Activated naive CD4-positive, alpha-beta T cell treated with anti-CD3 and anti-CD28 coated beads, Interleukin-2, amount 10 ng/mL, durations not matched to agents 7 days and 5 days (primary cell): ENCODE results near the gene ZDHHC14.

Experiments used
- CTCF ChIA-PET: fragments of 350-600 bp; sonication (Branson Sonifier 250); formaldehyde crosslinking; loops from one replicate; lab custom pipeline; 2021; ENCODE audit warnings: antibody characterized with exemption; lab: Charles Lee
- DNase-seq: peaks from one replicate; pipeline ENCODE4 v3.0.0-alpha.2; 2020
- H3K27ac Mint-ChIP-seq: one replicate; pipeline ENCODE4 v1.8.0; 2021; ENCODE audit warnings: mild to moderate bottlenecking, moderate library complexity, mixed read lengths
- H3K27me3 Mint-ChIP-seq: one replicate; pipeline ENCODE4 v1.8.0; 2021; ENCODE audit warnings: mild to moderate bottlenecking, mixed read lengths
- H3K36me3 Mint-ChIP-seq: one replicate; pipeline ENCODE4 v1.8.0; 2021; ENCODE audit warnings: mixed read lengths
- H3K4me1 Mint-ChIP-seq: one replicate; pipeline ENCODE4 v1.8.0; 2021; ENCODE audit warnings: mixed read lengths
- H3K4me3 Mint-ChIP-seq: one replicate; pipeline ENCODE4 v1.8.0; 2021; ENCODE audit warnings: mild to moderate bottlenecking, moderate library complexity, mixed read lengths
- H3K9me3 Mint-ChIP-seq: one replicate; pipeline ENCODE4 v1.8.0; 2021; ENCODE audit warnings: mixed read lengths

The ZDHHC14 gene

DNA sequence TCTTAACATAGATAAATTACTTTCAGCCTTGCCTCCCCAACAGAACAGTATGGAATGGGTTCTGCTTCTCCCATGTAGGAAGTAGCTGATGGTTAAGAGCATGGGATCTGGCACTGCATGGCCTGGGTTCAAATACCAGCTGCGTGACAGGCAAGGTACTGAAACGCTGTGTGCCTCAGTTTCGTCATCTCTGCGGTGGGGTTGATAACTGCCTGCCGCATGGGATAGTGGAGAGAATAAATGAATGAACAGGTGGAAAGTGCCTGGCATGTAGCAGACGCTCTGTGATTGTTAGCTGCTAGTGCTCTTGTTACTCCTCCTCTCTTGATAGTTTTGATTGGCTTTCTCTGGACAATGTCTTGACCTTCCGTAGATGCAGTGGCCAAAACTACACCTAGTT is 213.3 kb downstream of the ZDHHC14 start:
- DNase-seq, result no peak
- H3K27me3 Mint-ChIP-seq, result no peaks in the 10 kb centered on the region
- H3K36me3 Mint-ChIP-seq, result peaks cover 5% of the 10 kb centered on the region
- peaks cover 21% of the 10 kb centered on the region for H3K9me3 Mint-ChIP-seq
- CTCF ChIA-PET, result interaction anchor here (0.6 to 2.4 kb wide), 3 partner anchors 12 to 279 kb away, joined by 3 to 7 read pairs (median 4); no protein-coding TSS in a partner anchor
- no peak overlapping the region for H3K4me3 Mint-ChIP-seq
- no peak overlapping the region for H3K27ac Mint-ChIP-seq
- no peaks in the 10 kb centered on the region for H3K4me1 Mint-ChIP-seq

DNA sequence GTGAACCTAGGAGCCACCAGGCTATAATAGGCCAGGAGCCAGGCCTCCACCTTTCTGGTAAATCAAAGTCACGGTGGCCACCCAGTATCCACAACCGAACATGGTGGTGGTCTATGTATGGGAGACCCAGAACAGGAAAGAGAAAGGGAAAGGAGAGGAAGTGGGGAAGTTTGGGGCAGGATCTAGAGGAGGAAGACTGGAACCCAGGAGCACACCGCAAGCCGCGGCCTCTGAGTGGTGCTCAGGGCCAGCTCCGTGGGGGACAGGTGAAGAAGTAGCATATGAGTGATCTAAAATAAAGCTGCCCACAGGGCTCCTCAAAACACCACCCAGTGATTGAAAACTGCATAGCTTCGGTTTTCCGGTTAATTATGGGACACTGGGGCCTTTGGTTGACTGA is 214.8 kb downstream of the ZDHHC14 start:
- H3K9me3 Mint-ChIP-seq, result peaks cover 8% of the 10 kb centered on the region
- peaks cover 3% of the 10 kb centered on the region for H3K27me3 Mint-ChIP-seq
- H3K36me3 Mint-ChIP-seq, result no peaks in the 10 kb centered on the region
- DNase-seq, result no peak
- CTCF ChIA-PET, result interaction anchor here (0.9 to 3.6 kb wide), 7 partner anchors 9 to 281 kb away, joined by 3 to 22 read pairs (median 4); partner anchors contain the start of gene TMEM242
- no peaks in the 10 kb centered on the region for H3K4me1 Mint-ChIP-seq
- no peak overlapping the region for H3K27ac Mint-ChIP-seq
- no peak overlapping the region for H3K4me3 Mint-ChIP-seq

DNA sequence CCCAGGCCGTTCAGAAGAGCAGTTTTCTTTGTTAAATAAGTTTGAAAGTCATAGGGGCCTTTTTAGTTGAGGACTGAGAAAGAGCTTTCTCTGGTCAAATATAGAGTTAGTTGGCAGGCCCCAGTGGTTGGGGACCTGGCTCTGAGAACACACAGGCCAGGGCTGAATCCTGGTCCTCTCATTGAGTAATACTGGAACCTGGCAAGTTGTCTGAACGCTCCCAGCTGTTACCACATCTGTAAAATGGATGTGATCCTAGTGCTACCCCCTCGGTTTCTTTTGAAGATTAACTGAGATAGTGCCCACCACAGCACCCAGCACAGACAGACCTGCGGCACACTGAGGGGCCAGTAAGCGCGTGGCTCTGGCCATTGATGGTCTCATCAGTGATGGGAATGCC is 215.5 kb downstream of the ZDHHC14 start:
- peaks cover 4% of the 10 kb centered on the region for H3K27me3 Mint-ChIP-seq
- H3K4me3 Mint-ChIP-seq, result no peak overlapping the region
- no peak for DNase-seq
- H3K4me1 Mint-ChIP-seq, result no peaks in the 10 kb centered on the region
- peaks cover 2% of the 10 kb centered on the region for H3K9me3 Mint-ChIP-seq
- no peaks in the 10 kb centered on the region for H3K36me3 Mint-ChIP-seq
- no peak overlapping the region for H3K27ac Mint-ChIP-seq
- CTCF ChIA-PET, result interaction anchor here (0.7 to 3.6 kb wide), 10 partner anchors 9 to 282 kb away, joined by 3 to 22 read pairs (median 4); partner anchors contain the start of gene TMEM242

DNA sequence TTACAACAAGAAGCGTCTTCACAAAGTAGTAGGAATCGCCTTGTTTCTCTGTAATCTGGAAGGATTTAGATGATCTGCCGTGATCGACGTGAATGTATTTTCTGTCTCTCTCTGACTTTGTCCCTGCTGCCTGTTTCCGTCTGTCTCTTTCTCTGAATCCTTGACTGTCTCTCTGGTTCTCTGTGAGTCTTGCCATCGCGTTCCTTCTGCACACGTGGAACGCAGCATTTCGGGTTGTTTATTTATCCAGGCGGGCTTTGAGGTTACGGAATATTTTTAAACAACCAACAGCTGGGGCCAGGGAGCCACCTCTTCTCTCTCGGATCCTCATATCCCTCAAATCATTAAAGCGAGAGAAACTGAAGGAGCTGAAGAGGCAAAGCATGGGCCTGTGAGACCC is 215.9 kb downstream of the ZDHHC14 start:
- Mint-ChIP-seq H3K9me3 (no peaks in the 10 kb centered on the region), H3K27ac (no peak overlapping the region), H3K36me3 (no peaks in the 10 kb centered on the region), H3K4me1 (no peaks in the 10 kb centered on the region), H3K27me3 (peaks cover 4% of the 10 kb centered on the region), H3K4me3 (no peak overlapping the region)
- CTCF ChIA-PET, result interaction anchor here (0.7 to 3.6 kb wide), 12 partner anchors 10 to 282 kb away, joined by 3 to 22 read pairs (median 3); partner anchors contain the start of gene TMEM242
- DNase-seq, result no peak

DNA sequence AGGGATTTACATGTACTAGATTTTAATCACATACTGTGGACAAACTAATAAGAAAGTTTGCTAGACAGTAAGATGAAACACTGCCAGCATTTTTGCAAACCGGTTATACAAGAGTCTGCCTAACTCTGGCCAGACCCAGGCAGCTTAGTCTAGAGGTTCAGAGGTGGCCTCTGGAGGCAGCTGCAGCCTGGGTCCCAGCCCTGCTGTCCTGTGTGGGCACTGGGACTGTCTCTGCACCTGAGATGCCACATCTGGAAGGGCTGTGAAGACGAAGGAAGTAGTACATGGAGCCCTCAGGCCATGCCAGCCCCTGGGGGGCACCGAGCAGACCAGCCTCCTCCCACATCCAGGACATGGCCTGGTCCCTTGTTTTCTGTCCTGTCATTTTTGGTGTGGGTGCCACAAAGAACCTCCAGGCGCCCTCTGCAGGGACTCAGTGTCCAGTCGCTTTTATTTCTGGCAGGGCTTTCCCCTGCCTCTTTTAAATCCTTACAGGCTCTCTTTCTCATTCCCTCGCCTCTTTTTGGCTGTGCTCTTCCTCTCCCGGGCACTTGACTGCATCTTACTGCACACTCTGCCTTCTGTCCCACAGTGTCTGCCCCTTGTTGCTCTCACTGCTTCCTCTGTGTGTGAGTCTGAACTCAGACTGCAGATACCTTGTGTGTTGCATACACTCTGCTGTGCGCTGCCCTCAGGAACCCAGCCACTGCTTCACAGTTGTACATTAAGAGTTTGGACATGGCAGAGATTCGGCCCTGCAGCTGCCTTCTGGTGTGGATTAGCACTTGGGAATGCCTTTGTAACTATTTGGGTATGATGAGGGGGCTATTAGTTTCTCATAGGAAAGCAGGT is 216.7 kb downstream of the ZDHHC14 start:
- H3K4me3 Mint-ChIP-seq, result no peak overlapping the region
- CTCF ChIA-PET, result interaction anchor here (0.9 to 3.6 kb wide), 10 partner anchors 11 to 283 kb away, joined by 3 to 22 read pairs (median 4); partner anchors contain the start of gene TMEM242
- H3K36me3 Mint-ChIP-seq, result no peaks in the 10 kb centered on the region
- peaks cover 4% of the 10 kb centered on the region for H3K27me3 Mint-ChIP-seq
- no peaks in the 10 kb centered on the region for H3K4me1 Mint-ChIP-seq
- no peak overlapping the region for H3K27ac Mint-ChIP-seq
- no peaks in the 10 kb centered on the region for H3K9me3 Mint-ChIP-seq
- DNase-seq, result peak; percentile 65

DNA sequence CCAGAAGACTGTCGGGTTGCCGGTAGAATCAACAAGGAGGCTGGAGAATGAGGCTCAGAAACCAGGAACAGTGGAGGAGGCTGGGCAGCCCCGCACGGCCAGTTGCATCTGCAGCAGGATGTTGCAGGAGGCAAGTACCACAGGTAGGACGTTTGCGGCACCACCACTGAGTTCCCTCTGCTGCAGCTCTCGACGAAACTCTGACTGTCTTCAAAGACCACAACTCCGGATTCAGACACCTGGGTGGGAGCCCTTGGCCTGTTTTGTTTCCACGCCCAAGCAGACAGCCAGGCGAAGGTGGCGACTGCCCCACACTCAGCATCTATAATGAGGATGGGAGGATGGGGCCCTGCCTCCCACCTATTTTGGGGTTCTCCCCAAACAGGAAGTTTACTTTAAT is 218.2 kb downstream of the ZDHHC14 start:
- no peaks in the 10 kb centered on the region for H3K9me3 Mint-ChIP-seq
- no peaks in the 10 kb centered on the region for H3K36me3 Mint-ChIP-seq
- no peak overlapping the region for H3K27ac Mint-ChIP-seq
- H3K27me3 Mint-ChIP-seq, result peaks cover 4% of the 10 kb centered on the region
- no peak for DNase-seq
- H3K4me3 Mint-ChIP-seq, result no peak overlapping the region
- no peaks in the 10 kb centered on the region for H3K4me1 Mint-ChIP-seq
- CTCF ChIA-PET, result interaction anchor here (1.1 to 3.6 kb wide), 2 partner anchors 263 to 284 kb away, joined by 3 to 22 read pairs; no protein-coding TSS in a partner anchor

DNA sequence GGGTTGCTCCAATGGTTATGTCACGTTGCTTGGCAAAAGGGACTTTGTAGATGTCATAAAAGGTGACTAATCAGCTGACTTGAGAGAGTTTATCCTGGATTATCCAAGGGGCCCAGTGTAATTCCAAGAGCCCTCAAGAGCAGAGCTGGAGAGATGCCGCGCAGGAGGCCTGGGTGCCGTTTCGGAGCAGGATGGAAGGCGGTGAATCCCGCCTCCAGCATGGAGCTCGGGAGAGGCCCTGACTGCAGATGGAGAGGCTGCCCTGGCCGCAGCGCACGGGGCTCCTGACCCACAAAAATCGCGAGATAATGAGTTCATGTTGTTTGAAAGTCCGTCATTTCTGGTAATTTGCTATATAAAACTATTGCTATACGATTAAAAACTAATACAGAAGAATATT is 219.8 kb downstream of the ZDHHC14 start:
- no peaks in the 10 kb centered on the region for H3K9me3 Mint-ChIP-seq
- no peak overlapping the region for H3K27ac Mint-ChIP-seq
- DNase-seq, result no peak
- no peaks in the 10 kb centered on the region for H3K4me1 Mint-ChIP-seq
- no peak overlapping the region for H3K4me3 Mint-ChIP-seq
- H3K27me3 Mint-ChIP-seq, result peaks cover 8% of the 10 kb centered on the region
- H3K36me3 Mint-ChIP-seq, result no peaks in the 10 kb centered on the region
- CTCF ChIA-PET, result interaction anchor here (0.6 to 1.3 kb wide), 4 partner anchors 13 to 285 kb away, joined by 3 read pairs; no protein-coding TSS in a partner anchor

DNA sequence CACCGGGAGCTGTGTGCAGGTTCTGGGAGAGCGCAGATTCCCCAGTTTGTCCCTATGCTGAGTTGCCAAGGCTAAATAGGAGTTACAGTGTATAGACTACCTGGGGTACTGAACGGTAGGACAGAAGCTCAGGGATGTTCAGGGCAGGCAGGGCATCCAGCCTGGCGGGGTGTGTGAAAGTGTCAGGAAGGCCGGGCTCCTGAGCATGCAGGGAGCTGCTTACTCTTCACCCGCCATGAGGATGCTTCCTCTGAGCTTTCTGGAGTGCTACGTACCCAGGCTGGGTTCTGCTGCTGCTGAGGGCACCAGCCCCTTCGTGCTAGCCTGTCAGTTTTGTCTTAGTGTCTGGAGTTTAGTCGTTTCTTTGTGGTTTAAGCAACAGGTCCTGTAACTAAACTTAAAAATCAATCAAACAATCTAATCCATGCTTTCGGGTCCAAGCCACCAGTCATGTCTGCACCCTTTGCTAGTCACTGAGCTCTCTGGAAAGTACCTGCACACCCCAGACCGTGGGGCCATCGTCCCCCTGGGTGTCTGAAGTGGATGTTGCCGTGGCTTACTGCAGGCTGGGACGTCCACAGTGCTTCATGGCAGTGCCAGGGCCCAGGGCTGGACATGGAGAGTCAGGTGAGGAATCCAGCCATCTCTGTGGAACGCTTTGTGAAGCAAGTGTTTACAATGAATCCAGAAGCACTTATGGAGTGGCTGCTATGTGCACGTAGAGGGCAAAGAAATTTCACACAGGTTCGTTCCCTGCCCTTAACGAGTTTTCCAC is 221.7 kb downstream of the ZDHHC14 start:
- no peak overlapping the region for H3K4me3 Mint-ChIP-seq
- H3K4me1 Mint-ChIP-seq, result no peaks in the 10 kb centered on the region
- peaks cover 19% of the 10 kb centered on the region for H3K27me3 Mint-ChIP-seq
- no peak for DNase-seq
- H3K36me3 Mint-ChIP-seq, result no peaks in the 10 kb centered on the region
- CTCF ChIA-PET, result interaction anchor here (0.6 to 1.0 kb wide), 2 partner anchors 10 to 11 kb away, joined by 3 read pairs; no protein-coding TSS in a partner anchor
- H3K27ac Mint-ChIP-seq, result no peak overlapping the region
- H3K9me3 Mint-ChIP-seq, result no peaks in the 10 kb centered on the region

DNA sequence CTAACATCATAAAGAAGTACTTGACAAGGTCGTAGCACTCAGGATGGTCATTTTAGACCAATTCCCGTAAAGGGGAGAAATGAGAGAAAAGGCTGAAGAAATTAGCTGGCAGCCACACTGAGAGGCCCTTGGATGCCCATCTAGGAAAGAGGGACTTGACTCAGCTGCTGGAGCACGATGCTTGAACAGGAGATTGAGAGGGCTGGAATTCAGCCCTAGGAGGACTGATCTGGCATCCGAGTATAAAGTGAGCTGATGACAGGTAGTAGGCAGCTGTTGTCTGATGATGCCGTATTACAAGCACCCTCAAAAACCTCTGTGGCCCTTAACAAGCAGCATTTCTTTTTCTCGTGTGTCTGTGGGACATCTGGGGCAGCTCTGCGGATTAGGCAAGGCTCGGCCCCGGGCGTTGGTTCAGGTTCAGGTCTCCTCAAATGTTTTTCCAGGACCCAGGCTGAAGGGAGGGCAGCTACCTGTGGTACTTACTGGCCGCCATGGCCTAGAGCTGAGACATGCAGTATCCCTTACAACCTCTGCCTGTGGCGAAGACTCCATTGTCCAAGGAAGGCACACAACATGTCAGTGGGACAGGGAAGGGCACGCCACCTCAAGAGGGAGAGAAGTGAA is 222.4 kb downstream of the ZDHHC14 start:
- no peak overlapping the region for H3K27ac Mint-ChIP-seq
- H3K36me3 Mint-ChIP-seq, result no peaks in the 10 kb centered on the region
- CTCF ChIA-PET, result no interaction called here
- no peaks in the 10 kb centered on the region for H3K9me3 Mint-ChIP-seq
- H3K4me1 Mint-ChIP-seq, result no peaks in the 10 kb centered on the region
- H3K27me3 Mint-ChIP-seq, result peaks cover 19% of the 10 kb centered on the region
- H3K4me3 Mint-ChIP-seq, result no peak overlapping the region
- DNase-seq, result no peak

DNA sequence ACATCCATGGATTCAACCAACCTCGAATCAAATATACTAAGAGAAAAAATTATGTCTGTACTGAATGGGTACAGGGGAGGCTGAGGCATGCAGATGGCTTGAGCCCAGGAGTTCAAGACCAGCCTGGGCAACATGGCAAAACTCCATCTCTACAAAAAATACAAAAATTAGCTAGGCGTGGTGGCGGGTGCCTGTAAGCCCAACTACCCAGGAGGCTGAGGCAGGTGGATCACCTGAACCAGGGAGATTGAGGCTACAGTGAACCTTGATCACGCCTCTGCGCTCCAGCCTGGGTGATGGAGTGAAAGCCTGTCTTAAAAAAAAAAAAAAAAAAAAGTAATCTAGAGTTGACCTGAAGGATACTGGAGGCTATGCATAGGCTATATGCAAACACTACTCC is 223.0 kb downstream of the ZDHHC14 start:
- CTCF ChIA-PET, result no interaction called here
- Mint-ChIP-seq H3K27me3 (peaks cover 19% of the 10 kb centered on the region), H3K9me3 (no peaks in the 10 kb centered on the region), H3K4me1 (no peaks in the 10 kb centered on the region), H3K27ac (no peak overlapping the region), H3K36me3 (no peaks in the 10 kb centered on the region), H3K4me3 (no peak overlapping the region)
- DNase-seq, result no peak

DNA sequence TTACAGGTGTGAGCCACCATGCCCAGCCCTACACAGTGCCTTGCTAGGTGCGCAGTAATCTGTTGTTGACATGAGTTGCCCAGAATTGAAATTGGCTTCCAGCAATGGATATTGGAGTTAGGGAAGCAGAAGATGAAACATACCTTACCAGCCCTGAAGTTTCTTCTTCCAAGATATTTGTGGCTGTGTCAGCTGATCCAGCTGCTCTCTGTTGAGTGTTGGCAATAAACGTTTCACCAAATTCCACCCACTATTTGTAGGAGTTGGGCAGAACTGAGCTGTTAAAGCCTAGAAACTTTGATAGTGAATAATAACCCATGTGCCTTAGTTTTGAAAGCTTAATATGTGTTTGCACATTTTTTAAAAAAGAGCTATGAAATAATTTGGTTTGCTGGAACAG is 223.8 kb downstream of the ZDHHC14 start:
- H3K4me3 Mint-ChIP-seq, result no peak overlapping the region
- no peaks in the 10 kb centered on the region for H3K9me3 Mint-ChIP-seq
- no peaks in the 10 kb centered on the region for H3K36me3 Mint-ChIP-seq
- H3K27ac Mint-ChIP-seq, result no peak overlapping the region
- CTCF ChIA-PET, result no interaction called here
- H3K4me1 Mint-ChIP-seq, result no peaks in the 10 kb centered on the region
- H3K27me3 Mint-ChIP-seq, result peaks cover 19% of the 10 kb centered on the region
- DNase-seq, result no peak

DNA sequence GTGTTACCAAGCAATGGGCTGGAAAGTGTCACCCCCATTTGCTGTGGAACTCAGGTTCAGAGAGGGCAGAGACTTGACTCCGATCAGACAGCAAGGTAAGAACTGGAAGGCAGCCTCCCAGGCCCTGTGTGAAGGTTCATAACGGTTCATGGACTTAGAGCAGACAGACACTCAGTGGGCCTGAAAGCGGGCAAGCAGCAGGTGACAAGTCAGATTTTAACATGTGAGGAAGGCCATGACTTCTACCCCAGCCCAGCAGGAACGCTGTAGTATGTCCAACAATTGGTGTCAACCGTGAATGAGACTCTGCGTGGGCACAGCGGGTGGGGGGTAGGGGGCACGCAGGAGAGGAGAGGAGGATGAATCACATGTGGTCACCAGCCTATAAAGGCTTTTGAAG is 224.5 kb downstream of the ZDHHC14 start:
- CTCF ChIA-PET, result interaction anchor here (1.3 kb wide), 1 partner anchor 11 kb away, joined by 4 read pairs; no protein-coding TSS in a partner anchor
- no peaks in the 10 kb centered on the region for H3K4me1 Mint-ChIP-seq
- DNase-seq, result no peak
- H3K27ac Mint-ChIP-seq, result no peak overlapping the region
- no peaks in the 10 kb centered on the region for H3K36me3 Mint-ChIP-seq
- H3K27me3 Mint-ChIP-seq, result peaks cover 19% of the 10 kb centered on the region
- no peak overlapping the region for H3K4me3 Mint-ChIP-seq
- no peaks in the 10 kb centered on the region for H3K9me3 Mint-ChIP-seq

DNA sequence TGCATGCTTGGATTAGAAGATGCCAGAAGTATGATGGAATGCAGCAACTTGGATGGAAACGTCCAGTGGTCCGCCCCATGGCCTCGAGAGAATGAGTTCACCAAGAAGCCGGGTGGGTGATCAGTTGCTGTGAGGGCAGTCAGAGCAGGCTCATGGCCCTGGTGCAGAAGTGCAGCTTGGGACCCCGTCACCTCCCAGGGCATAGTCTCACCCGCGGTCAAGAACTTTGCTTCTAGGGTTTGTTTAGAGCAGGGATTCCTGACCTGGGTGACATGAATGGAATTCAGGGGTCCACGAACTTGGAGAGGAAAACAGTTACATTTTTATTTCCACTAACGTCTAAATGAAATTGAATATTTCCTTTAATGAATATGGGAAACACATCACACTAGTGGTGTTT is 225.5 kb downstream of the ZDHHC14 start:
- H3K27me3 Mint-ChIP-seq, result peaks cover 15% of the 10 kb centered on the region
- no peak overlapping the region for H3K4me3 Mint-ChIP-seq
- no peaks in the 10 kb centered on the region for H3K4me1 Mint-ChIP-seq
- DNase-seq, result no peak
- H3K27ac Mint-ChIP-seq, result no peak overlapping the region
- CTCF ChIA-PET, result interaction anchor here (0.6 to 1.3 kb wide), 2 partner anchors 10 to 12 kb away, joined by 3 to 4 read pairs; no protein-coding TSS in a partner anchor
- no peaks in the 10 kb centered on the region for H3K9me3 Mint-ChIP-seq
- no peaks in the 10 kb centered on the region for H3K36me3 Mint-ChIP-seq
